GM23338 (cell line): ENCODE results near the gene DVL1. TPM values are rescaled to one million over a fixed set of nuclear protein-coding genes. Genes with fewer than 3 reads are reported as not detected.
"Not testable (repeated sequence)": the region's sequence is repeated elsewhere in the genome, so short reads cannot be mapped to it uniquely, and the experiment has no call there.

Experiments
- ATAC-seq: fragments of 200-7000 bp; cut with Tn5 transposase; 3 replicates; pipeline ENCODE4 v1.9.1; 2020
- DNase-seq: peaks from one replicate; pipeline ENCODE4 v3.0.0-alpha.2; 2015; ENCODE audit warnings: low spot score
- H2AFZ ChIP-seq: fragments of 200-600 bp; sonication (generic); 2 replicates; pipeline ENCODE4 v1.8.0; 2016; ENCODE audit warnings: antibody characterized with exemption, mild to moderate bottlenecking, moderate library complexity
- H3F3A ChIP-seq: fragments of 200-600 bp; sonication (generic); replicated peaks from 2 replicates; pipeline ENCODE4 v1.8.0; 2017; ENCODE audit warnings: antibody characterized with exemption, mixed run types, low read depth
- H3K27ac ChIP-seq: fragments of 200-600 bp; sonication (generic); 2 replicates; pipeline ENCODE4 v1.6.1; 2016; ENCODE audit warnings: low read depth
- H3K27me3 ChIP-seq: fragments of 200-600 bp; sonication (generic); 2 replicates; pipeline ENCODE4 v1.8.0; 2016; ENCODE audit warnings: mild to moderate bottlenecking, mixed run types, moderate library complexity; ENCODE audit not compliant: insufficient read depth
- H3K36me3 ChIP-seq: fragments of 200-600 bp; sonication (generic); 2 replicates; pipeline ENCODE4 v1.8.0; 2016; ENCODE audit warnings: mild to moderate bottlenecking; ENCODE audit not compliant: insufficient read depth
- H3K4me1 ChIP-seq: fragments of 200-600 bp; sonication (generic); 2 replicates; pipeline ENCODE4 v1.8.0; 2016; ENCODE audit warnings: mild to moderate bottlenecking, moderate library complexity; ENCODE audit not compliant: insufficient read depth
- H3K4me2 ChIP-seq: fragments of 200-600 bp; sonication (generic); 2 replicates; pipeline ENCODE4 v1.7.1; 2017; ENCODE audit warnings: mixed run types
- H3K4me3 ChIP-seq: fragments of 200-600 bp; sonication (generic); 2 replicates; pipeline ENCODE4 v1.6.1; 2016; ENCODE audit warnings: mixed run types
- H3K79me2 ChIP-seq: fragments of 200-600 bp; sonication (generic); replicated peaks from 2 replicates; pipeline ENCODE4 v1.8.0; 2017; ENCODE audit warnings: mild to moderate bottlenecking; ENCODE audit not compliant: insufficient read depth
- H3K9me2 ChIP-seq: fragments of 200-600 bp; sonication (generic); 2 replicates; pipeline ENCODE4 v1.8.0; 2017; ENCODE audit not compliant: insufficient read depth
- H4K20me1 ChIP-seq: fragments of 200-600 bp; sonication (generic); replicated peaks from 2 replicates; pipeline ENCODE4 v1.8.0; 2017; ENCODE audit warnings: mild to moderate bottlenecking; ENCODE audit not compliant: insufficient read depth
- H3K27ac Mint-ChIP-seq: 2 replicates; pipeline ENCODE4 v1.8.0; 2020; ENCODE audit warnings: inconsistent platforms, mild to moderate bottlenecking, moderate library complexity, mixed read lengths
- H3K27me3 Mint-ChIP-seq: 3 replicates; pipeline ENCODE4 v1.8.0; 2022; ENCODE audit warnings: low read depth, mild to moderate bottlenecking, moderate library complexity, mixed read lengths, inconsistent platforms; ENCODE audit not compliant: insufficient read depth, poor library complexity
- H3K36me3 Mint-ChIP-seq: 3 replicates; pipeline ENCODE4 v1.8.0; 2021; ENCODE audit warnings: low read depth, mild to moderate bottlenecking, inconsistent platforms, moderate library complexity, mixed read lengths
- H3K4me1 Mint-ChIP-seq: 3 replicates; pipeline ENCODE4 v1.8.0; 2020; ENCODE audit warnings: mild to moderate bottlenecking, inconsistent platforms, mixed read lengths
- H3K4me3 Mint-ChIP-seq: 3 replicates; pipeline ENCODE4 v1.8.0; 2021; ENCODE audit warnings: moderate library complexity, mild to moderate bottlenecking, inconsistent platforms, mixed read lengths
- H3K9me3 Mint-ChIP-seq: 3 replicates; pipeline ENCODE4 v1.8.0; 2020; ENCODE audit warnings: moderate library complexity, mild to moderate bottlenecking, inconsistent platforms, mixed read lengths
- EZH2phosphoT487 ChIP-seq: fragments of 200-600 bp; sonication (generic); IDR thresholded peaks from one replicate; pipeline ENCODE4 v1.8.1; 2018; ENCODE audit warnings: antibody characterized with exemption; ENCODE audit not compliant: unreplicated experiment
- NANOG ChIP-seq: IDR thresholded peaks from 2 replicates; pipeline ENCODE4 v1.6.1; 2016; ENCODE audit warnings: antibody characterized with exemption, borderline replicate concordance
- POLR2AphosphoS5 ChIP-seq: IDR thresholded peaks from 2 replicates; pipeline ENCODE4 v1.6.1; 2016; ENCODE audit warnings: antibody characterized with exemption, low read depth
- STAT1 ChIP-seq: IDR thresholded peaks from one replicate; pipeline ENCODE4 v1.6.1; 2016; ENCODE audit warnings: antibody characterized with exemption; ENCODE audit not compliant: unreplicated experiment
- ZNF114 ChIP-seq: fragments of 250-450 bp; sonication (Bioruptor Pico); IDR thresholded peaks from 2 replicates; pipeline ENCODE4 v1.5.0; 2020; ENCODE audit warnings: mild to moderate bottlenecking, moderate library complexity
- ZNF462 ChIP-seq: fragments of 250-450 bp; sonication (Bioruptor Pico); IDR thresholded peaks from 2 replicates; pipeline ENCODE4 v1.5.0; 2020; ENCODE audit warnings: mild to moderate bottlenecking, moderate library complexity
- polyA plus RNA-seq: library from polyadenylated mRNA; unstranded; fragments of >200 nt; fragmentation: Nextera tagmentation; extraction: Ambion mirVana; gene quantifications from 2 replicates; pipeline ENCODE4 v1.2.1, GENCODE V29; 2016
- total RNA-seq: library from RNA; depleted of rRNA; stranded (reverse); fragments of >200 nt; shearing (Covaris generic); gene quantifications from 2 replicates; pipeline ENCODE4 v1.2.3, GENCODE V29; 2014

The DVL1 gene
- total and polyA plus RNA-seq, 2 experiments from 2014 or later, result 13.5 to 69.7 TPM

DNA sequence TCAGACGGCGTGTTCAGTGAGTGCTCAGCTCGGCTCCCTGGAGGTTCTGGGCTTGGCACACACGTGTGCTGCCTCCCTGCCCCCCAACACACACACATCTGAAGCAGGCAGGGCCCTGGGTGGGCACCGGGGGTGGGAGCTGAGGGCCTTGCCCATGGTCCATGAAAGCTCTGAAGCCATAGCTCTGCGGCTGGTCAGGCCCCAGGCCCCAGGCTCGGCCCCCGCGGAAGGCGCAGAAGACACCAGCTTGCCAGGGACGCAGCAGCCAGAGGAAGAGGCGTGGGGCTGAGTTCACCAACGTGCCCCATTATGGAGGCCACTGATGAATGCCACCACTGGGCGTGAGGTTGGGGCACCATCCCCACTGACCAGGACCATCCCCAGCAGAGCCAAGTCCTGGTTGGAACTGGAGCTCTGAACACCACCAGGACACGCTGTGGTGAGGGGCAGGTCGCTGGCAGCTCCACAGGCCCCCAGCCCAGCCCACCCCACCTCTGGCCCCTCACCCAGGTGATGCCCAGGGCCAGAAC lies 21.6 kb upstream of the DVL1 start:
- H3K4me3 Mint-ChIP-seq, result no peak overlapping the region
- Histone ChIP-seq H3K9me2 (no peaks in the 10 kb centered on the region), H3K4me3 (no peak overlapping the region), H3K4me1 (peaks cover 4% of the 10 kb centered on the region; the same call in 1 of the 2 replicates), H3K27me3 (no peaks in the 10 kb centered on the region), H3K27ac (no peak overlapping the region), H4K20me1 (peaks cover 12% of the 10 kb centered on the region), H3K36me3 (no peaks in the 10 kb centered on the region), H3F3A (peaks cover 22% of the 10 kb centered on the region), H3K79me2 (peaks cover 21% of the 10 kb centered on the region), H3K4me2 (no peak overlapping the region), H2AFZ (no peak overlapping the region)
- H3K9me3 Mint-ChIP-seq, result no peaks in the 10 kb centered on the region; the same call in 1 of the 3 replicates
- TF ChIP-seq EZH2phosphoT487 (no peak), ZNF114 (CRISPR knock-in tag) (no peak), POLR2AphosphoS5 (no peak)
- ATAC-seq, result no peak
- H3K27ac Mint-ChIP-seq, result no peak overlapping the region
- H3K36me3 Mint-ChIP-seq, result peaks cover 9% of the 10 kb centered on the region; the same call in 2 of the 3 replicates
- no peak for DNase-seq
- H3K27me3 Mint-ChIP-seq, result peaks cover 8% of the 10 kb centered on the region
- peaks cover 3% of the 10 kb centered on the region; the same call in 2 of the 3 replicates for H3K4me1 Mint-ChIP-seq

DNA sequence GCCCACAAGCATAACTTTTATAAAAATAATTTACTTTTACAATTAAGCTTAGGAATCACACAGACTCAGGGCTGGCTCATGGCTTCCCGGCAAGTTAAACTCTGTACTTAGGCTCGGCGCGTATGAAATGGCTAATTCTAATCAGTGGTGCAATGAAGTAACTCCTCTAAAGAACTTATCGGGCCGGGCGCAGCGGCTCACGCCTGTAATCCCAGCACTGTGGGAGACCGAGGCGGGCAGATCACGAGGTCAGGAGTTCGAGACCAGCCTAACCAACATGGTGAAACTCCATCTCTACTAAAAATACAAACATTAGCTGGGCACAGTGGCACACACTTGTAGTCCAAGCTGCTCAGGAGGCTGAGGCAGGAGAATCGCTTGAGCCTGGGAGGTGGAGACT lies 20.9 kb upstream of the DVL1 start:
- H4K20me1 ChIP-seq, result peaks cover 12% of the 10 kb centered on the region
- not testable (repeated sequence) for H3K9me3 Mint-ChIP-seq, H3K4me2 ChIP-seq, H3K4me1 Mint-ChIP-seq, H3K27me3 Mint-ChIP-seq, DNase-seq, H3K9me2 ChIP-seq, H3K27ac Mint-ChIP-seq, ATAC-seq, H3K36me3 Mint-ChIP-seq, H3K4me3 ChIP-seq, H3K4me3 Mint-ChIP-seq, H3K36me3 ChIP-seq, H3K27me3 ChIP-seq, H3K4me1 ChIP-seq, H3K27ac ChIP-seq, H2AFZ ChIP-seq
- peaks cover 21% of the 10 kb centered on the region for H3K79me2 ChIP-seq
- peaks cover 24% of the 10 kb centered on the region for H3F3A ChIP-seq

GRCh38 chr1:1367315-1367714 lies 18.1 kb upstream of the DVL1 start:
- H3K4me2 ChIP-seq, result no peak overlapping the region
- no peak overlapping the region for H3K4me3 ChIP-seq
- Mint-ChIP-seq H3K27me3 (peaks cover 8% of the 10 kb centered on the region), H3K27ac (no peak overlapping the region), H3K9me3 (no peaks in the 10 kb centered on the region; the same call in 2 of the 3 replicates), H3K4me1 (peaks cover under 1% of the 10 kb centered on the region; the same call in 2 of the 3 replicates), H3K36me3 (no peaks in the 10 kb centered on the region), H3K4me3 (no peak overlapping the region)
- no peak for TF ChIP-seq NANOG
- TF ChIP-seq EZH2phosphoT487, result no peak
- no peaks in the 10 kb centered on the region for H3K9me2 ChIP-seq
- no peaks in the 10 kb centered on the region for H3K36me3 ChIP-seq
- peaks cover under 1% of the 10 kb centered on the region; the same call in 1 of the 2 replicates for H3K4me1 ChIP-seq
- no peak overlapping the region for H3K27ac ChIP-seq
- no peak overlapping the region for H2AFZ ChIP-seq
- no peaks in the 10 kb centered on the region for H3K27me3 ChIP-seq
- ATAC-seq (no peak), DNase-seq (no peak)
- H3F3A ChIP-seq, result peaks cover 15% of the 10 kb centered on the region; the same call in 1 of the 2 replicates
- 0 out of 2 replicates have a peak, but pooled peaks cover 2% of the 10 kb centered on the region for H4K20me1 ChIP-seq
- no peaks in the 10 kb centered on the region for H3K79me2 ChIP-seq

GRCh38 chr1:1366699-1367066 lies 17.5 kb upstream of the DVL1 start:
- peaks cover 6% of the 10 kb centered on the region; the same call in 2 of the 3 replicates for H3K4me1 Mint-ChIP-seq
- no peak overlapping the region for H3K27ac Mint-ChIP-seq
- H3K4me3 ChIP-seq, result no peak overlapping the region
- TF ChIP-seq ZNF462 (CRISPR knock-in tag), result no peak
- TF ChIP-seq ZNF114 (CRISPR knock-in tag), result no peak
- TF ChIP-seq STAT1, result no peak

More at GRCh38 chr1:1366699-1367066, 17.5 kb upstream of the DVL1 start:
- Histone ChIP-seq H3F3A (peaks cover 18% of the 10 kb centered on the region; the same call in 1 of the 2 replicates), H2AFZ (no peak overlapping the region), H3K4me1 (peaks cover 7% of the 10 kb centered on the region; the same call in 1 of the 2 replicates), H3K36me3 (no peaks in the 10 kb centered on the region), H3K27me3 (no peaks in the 10 kb centered on the region), H3K27ac (no peak overlapping the region), H3K9me2 (no peaks in the 10 kb centered on the region), H3K79me2 (no peaks in the 10 kb centered on the region), H4K20me1 (no peaks in the 10 kb centered on the region), H3K4me2 (no peak overlapping the region)
- Mint-ChIP-seq H3K4me3 (no peak overlapping the region), H3K36me3 (no peaks in the 10 kb centered on the region), H3K9me3 (no peaks in the 10 kb centered on the region; the same call in 2 of the 3 replicates), H3K27me3 (peaks cover 8% of the 10 kb centered on the region)
- DNase-seq (no peak), ATAC-seq (no peak)
